Hematopoietic multipotent progenitor cell treated with erythropoietin and hydrocortisone succinate and interleukin-3 and kit ligand, for 15 days (in vitro differentiated cells): ENCODE data around the gene UBA3.

Source experiments
- DNase-seq: peaks from one replicate; pipeline ENCODE4 v3.0.0-alpha.2; 2015; ENCODE audit warnings: low spot score

UBA3 gene

DNA sequence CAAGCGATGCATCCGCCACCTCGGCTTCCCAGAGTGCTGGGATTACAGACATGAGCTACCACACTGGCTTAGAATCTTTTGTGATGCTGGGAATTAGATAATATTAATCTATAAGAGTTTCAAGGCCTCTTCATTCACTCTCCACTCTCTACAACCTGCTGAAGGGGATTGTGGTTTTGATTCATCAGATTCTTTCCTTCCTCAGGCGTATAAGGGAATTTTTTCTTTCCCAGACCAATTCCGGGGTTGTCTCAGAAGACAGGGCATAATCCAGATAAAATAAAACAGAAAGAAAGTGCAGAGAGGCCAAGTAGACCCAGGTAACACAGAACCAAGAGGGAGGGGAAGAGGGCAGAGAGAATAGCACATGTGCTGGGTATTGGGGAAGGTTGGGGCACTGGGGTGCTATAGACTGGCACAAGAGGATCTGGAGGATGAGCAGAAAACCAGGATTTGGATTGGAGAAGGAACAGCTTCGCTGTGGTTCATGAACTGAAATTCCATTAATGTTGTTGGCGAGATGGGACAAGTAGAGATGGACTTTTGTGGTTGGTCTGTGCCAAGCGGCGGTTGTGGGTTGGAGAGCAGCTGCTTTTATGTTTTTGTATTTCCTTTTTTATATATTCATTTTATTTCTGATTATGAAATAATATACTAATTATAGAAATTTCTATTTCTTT, 17.4 kb upstream of the UBA3 start:
- no peak for DNase-seq

- no peak for DNase-seq
Measured at GRCh38 chr3:69096299-69096698, 16.1 kb upstream of the UBA3 start.

GRCh38 chr3:69095636-69096035, 15.5 kb upstream of the UBA3 start:
- no peak for DNase-seq

DNA sequence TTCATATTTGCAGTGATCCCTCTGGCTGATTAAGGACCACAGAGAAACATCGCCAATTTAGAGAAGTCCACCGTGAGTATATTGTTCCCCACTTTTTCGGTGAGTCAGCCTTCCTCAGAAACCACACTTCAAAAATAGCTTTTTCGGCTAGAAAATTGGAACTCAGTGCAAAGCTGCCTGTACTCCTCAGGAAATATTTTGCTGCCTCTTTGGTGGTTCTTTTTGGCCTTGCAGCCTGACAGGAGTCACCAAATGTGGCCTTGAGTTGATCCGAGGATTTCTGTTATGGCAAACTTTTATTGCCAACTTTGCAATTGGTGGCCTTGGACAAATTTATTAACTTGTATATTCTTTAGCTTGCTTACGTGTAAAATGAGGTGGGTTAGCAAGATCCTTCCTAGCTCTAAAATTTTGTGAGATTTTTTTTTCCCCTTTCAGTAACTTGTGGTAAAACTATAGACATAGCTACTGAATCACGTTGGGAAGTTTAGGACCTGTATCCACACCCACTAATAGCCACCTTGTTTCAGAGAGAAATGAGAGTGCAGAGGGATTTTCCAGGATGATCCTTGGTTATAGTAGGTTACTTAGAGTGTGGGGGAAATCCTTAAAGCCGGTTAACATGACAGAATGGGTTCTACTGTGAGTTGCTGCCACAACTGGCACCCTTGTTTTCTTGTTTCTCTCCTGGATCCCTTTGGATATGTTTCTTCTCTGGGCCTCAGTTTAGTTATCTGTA, 14.5 kb upstream of the UBA3 start:
- DNase-seq = no peak

DNA sequence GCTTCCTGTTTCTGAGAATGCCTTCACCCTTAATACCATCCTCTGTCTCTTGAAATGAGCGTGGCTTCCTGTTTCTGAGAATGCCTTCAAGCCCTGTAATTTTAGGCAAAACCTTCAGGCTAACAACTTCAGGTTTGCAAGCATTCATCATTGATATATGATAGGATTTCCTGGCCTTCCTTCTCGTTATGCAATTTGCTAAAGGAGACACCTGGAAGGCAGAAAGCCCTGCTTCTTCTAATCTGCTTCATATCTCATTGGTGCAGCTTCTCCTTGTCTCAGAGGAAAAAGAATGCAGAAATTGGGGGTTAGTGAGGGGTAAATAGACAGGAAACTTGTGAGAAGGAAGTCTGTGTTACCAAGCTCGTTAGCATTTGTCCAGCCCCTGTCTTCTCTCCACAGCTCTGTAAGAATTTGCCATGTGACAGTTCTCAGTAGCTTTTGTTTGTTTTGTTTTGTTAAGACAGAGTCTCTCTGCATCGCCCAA, 11.9 kb upstream of the UBA3 start:
- DNase-seq = no peak

GRCh38 chr3:69091389-69092029, 11.3 kb upstream of the UBA3 start:
- no peak for DNase-seq

GRCh38 chr3:69090021-69090420, 9.9 kb upstream of the UBA3 start:
- no peak for DNase-seq

DNA sequence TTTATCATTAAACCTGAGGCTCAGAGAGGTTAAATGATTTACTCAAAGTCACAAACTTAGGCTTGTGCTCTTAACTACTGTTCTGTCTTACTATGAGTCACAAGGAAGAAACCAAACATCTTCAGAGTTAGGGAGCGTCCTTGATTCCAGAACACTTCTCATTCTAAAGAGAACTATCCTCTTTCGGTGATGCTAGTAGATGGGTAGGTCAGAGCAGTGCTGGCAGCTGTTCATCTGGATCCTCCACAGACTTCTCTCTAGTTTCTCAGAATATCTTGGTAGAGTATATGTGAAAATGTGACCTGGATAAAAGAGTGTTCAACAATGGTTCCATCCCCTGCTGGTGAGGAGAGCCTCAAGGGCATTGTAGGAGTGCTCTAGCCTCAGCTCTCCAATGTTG, 7.9 kb upstream of the UBA3 start:
- no peak for DNase-seq

GRCh38 chr3:69087030-69087791, 7.0 kb upstream of the UBA3 start:
- no peak for DNase-seq

GRCh38 chr3:69085833-69086722, 5.9 kb upstream of the UBA3 start:
- DNase-seq = peak; percentile 84

- DNase-seq = peak; percentile 45
Measured at GRCh38 chr3:69085168-69085832, 5.1 kb upstream of the UBA3 start.

DNA sequence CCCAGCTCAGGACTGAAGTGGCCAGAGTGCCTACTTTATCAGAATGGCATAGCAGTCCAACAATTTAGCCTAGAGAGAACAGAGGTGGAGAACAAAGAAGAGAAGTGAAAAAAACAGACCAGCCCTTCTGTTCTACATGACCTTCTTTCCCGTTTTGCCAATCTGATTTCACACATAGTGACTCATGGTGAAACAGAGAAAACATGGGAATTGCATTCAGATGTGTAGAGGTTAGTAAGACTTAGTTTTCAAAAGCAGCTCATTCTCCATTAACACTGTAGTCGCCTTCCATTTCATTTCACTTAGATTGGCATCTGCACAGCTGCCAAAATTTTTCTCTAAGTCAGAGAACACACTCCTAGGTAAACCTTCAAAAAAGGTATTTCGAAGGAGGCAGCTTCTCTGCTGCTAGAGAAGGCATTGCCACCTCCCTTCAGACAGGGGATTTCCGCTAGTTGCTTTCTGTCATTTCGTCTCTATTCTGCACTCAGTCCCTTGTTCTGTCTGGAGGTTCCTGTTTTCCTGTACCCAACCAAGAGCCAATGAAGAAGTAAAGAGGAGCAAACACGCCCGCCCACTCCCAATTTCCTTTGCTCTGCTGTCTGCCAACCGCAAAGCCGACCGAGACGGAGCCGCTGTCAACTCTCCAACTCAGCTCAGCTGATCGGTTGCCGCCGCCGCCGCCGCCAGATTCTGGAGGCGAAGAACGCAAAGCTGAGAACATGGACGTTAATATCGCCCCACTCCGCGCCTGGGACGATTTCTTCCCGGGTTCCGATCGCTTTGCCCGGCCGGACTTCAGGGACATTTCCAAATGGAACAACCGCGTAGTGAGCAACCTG, 4.4 kb upstream of the UBA3 start, which contains the start of gene ARL6IP5:
Gene ARL6IP5, plus strand, starts transcription at position 612 of the 842 bp plus-strand sequence. Its CDS starts 111 bp downstream, at position 723.
- peak; percentile 87 for DNase-seq

- DNase-seq = no peak
Measured at GRCh38 chr3:69082805-69083204, 2.6 kb upstream of the UBA3 start.

DNA sequence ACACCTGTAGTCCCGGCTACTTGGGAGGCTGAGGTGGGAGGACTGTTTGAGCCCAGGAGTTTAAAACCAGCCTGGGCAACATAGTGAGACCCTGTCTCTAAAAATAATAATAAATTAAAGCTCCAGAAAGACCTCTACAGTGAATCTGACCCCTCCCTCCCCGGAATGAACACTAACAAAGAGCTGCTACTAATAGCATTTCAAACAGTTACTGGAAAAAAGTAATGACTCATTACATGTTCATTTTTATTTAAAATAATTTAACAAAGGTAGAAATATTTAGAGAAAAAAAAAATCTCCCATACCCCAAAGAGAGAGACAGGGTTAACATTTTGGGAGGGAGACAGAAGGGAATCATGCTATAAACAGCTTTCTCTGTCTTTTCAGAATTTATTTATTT, 2.2 kb upstream of the UBA3 start:
- no peak for DNase-seq

DNA sequence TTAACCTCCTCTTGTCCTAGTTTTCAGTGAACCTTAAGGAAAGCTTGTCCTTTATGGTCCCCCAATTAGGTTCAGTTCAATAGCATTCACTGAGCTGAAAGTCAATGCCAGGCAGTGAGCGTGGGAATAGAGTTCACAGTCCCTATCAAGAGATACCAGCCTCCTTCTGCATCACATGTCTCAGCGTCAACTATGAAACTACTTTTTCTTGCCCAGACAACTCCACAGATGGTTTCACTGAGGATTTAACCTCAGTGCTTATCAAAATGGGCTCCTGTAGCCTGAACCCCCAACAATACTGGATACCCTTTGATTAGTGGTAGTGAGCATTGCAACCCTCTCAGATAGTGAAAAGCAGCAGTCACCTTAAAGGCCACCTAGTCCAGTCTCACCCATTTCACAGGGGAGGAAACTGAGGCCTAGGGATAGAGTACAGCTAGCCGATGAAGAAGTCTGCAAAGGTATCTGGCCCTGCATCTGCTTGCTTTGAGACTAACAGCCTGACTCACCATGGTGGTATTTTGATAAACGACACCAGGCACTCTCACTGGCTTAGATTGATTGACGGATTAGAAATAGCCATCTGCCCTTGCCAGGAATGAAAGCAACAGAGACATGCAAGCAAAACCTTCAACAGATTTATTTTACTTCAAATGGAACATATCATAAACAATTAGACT, 1.6 kb upstream of the UBA3 start:
- DNase-seq = peak; percentile 67

DNA sequence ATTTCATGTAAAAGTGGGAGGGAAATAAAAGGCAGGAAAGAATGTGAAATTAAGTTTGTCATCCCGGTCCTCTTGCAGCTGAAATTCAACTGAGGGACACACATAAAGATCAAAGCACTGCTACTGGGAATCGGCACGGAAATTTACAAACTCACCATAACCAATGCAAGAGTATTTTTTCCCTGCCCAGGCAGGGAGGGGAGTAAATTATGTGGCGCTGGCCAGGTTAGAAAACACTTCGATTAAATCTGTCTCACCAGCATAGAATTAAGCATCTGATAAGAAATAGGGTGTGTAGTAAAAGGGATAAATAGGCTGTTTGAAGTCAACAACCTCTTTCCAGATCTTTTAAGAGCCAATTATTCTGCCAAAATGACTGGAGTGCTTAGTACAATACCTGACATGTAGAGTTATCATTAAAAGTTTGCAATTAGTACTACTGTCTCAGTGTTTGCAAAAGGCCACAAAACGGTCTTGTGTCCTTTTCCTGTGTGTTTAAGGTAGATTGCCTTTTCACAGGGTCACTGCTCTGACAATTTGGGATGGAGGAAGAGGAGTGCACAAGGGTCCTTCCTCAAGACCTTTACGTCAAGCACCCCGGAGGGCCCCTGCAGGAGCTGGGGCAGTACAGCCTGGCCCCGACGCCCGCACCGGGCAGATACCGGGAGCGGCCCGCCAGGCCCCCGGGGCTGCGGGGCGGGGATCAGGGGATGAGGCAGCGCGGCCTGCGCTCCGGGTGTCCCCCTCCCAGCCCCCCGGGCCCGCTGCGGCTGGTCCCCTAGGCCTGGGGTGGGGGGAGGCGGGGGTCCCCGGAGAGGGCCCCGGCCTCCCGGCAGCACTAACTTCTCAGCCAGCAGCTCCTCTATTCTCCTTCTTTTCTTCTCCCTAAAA, 651 bp downstream of the UBA3 start:
- DNase-seq = peak; percentile 35

DNA sequence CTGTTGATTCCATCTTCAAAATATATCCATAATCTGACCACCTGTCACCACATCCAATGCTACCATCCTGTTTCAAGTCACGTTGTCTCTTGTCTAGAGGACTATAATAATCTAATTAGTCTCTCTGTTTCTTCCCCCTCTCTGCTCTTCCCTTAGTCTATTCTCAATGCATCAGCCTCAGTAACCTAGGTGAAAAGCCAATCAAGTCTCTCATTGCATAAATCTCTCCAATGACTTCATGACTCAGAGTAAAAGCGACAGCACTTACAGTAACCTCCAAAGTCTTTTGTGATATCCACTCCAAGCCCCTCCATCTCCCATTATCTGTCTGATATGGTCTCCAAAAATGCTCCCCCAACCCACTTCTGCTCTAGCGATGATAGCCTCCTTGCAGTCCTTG, 7.2 kb downstream of the UBA3 start:
- DNase-seq = no peak

GRCh38 chr3:69066121-69066520, 14.0 kb downstream of the UBA3 start:
- DNase-seq = no peak
